Activated CD8-positive, alpha-beta memory T cell treated with anti-CD3 and anti-CD28 coated beads, Interleukin-2, amount 50 U/mL, for 48 hours (primary cell): ENCODE results near the gene TTLL11.

ENCODE experiments used
- DNase-seq: peaks from one replicate; pipeline ENCODE4 v3.0.0-alpha.2; 2020

TTLL11 gene

GRCh38 chr9:121929893-121930875 lies 162.9 kb downstream of the TTLL11 start:
- DNase-seq = no peak

- no peak for DNase-seq
Observed at GRCh38 chr9:121927636-121928035, 165.5 kb downstream of the TTLL11 start.

- no peak for DNase-seq
Observed at GRCh38 chr9:121927081-121927480, 166.0 kb downstream of the TTLL11 start.

- no peak for DNase-seq
Observed at GRCh38 chr9:121926351-121926801, 166.7 kb downstream of the TTLL11 start.

- DNase-seq = no peak
Observed at GRCh38 chr9:121925935-121926334, 167.2 kb downstream of the TTLL11 start.

- no peak for DNase-seq
Observed at GRCh38 chr9:121924700-121925099, 168.4 kb downstream of the TTLL11 start.

GRCh38 chr9:121921444-121921843 lies 171.7 kb downstream of the TTLL11 start:
- no peak for DNase-seq

- no peak for DNase-seq
Observed at GRCh38 chr9:121917375-121918335, 175.5 kb downstream of the TTLL11 start.

GRCh38 chr9:121915304-121915625 lies 177.8 kb downstream of the TTLL11 start:
- no peak for DNase-seq

GRCh38 chr9:121914604-121915303 lies 178.4 kb downstream of the TTLL11 start:
- no peak for DNase-seq

GRCh38 chr9:121914017-121914595 lies 179.0 kb downstream of the TTLL11 start:
- DNase-seq = no peak

GRCh38 chr9:121912812-121913627 lies 180.1 kb downstream of the TTLL11 start:
- DNase-seq = no peak

- DNase-seq = no peak
Observed at GRCh38 chr9:121910491-121911040, 182.5 kb downstream of the TTLL11 start.

GRCh38 chr9:121909111-121909510 lies 184.0 kb downstream of the TTLL11 start:
- no peak for DNase-seq

- DNase-seq = no peak
Observed at GRCh38 chr9:121906074-121906870, 186.8 kb downstream of the TTLL11 start.

GRCh38 chr9:121902461-121903135 lies 190.5 kb downstream of the TTLL11 start:
- no peak for DNase-seq

- no peak for DNase-seq
Observed at GRCh38 chr9:121901616-121902015, 191.5 kb downstream of the TTLL11 start.

GRCh38 chr9:121900163-121900562 lies 192.9 kb downstream of the TTLL11 start:
- DNase-seq = no peak

GRCh38 chr9:121898856-121899255 lies 194.3 kb downstream of the TTLL11 start:
- DNase-seq = no peak

- no peak for DNase-seq
Observed at GRCh38 chr9:121897140-121897539, 196.0 kb downstream of the TTLL11 start.
